ENCODE results near the gene MAP1LC3B2.

MAP1LC3B2 gene

GRCh38 chr12:116594325-116595038 lies 35.3 kb downstream of the MAP1LC3B2 start:
- no peak for DNase-seq (ENCODE audit: low read depth in 2 of 2)

GRCh38 chr12:116595186-116595585 lies 36.0 kb downstream of the MAP1LC3B2 start:
- DNase-seq (ENCODE audit: low read depth in 2 of 2), result no peak

GRCh38 chr12:116595672-116596071 lies 36.5 kb downstream of the MAP1LC3B2 start:
- DNase-seq (ENCODE audit: low read depth in 2 of 2), result no peak

DNA sequence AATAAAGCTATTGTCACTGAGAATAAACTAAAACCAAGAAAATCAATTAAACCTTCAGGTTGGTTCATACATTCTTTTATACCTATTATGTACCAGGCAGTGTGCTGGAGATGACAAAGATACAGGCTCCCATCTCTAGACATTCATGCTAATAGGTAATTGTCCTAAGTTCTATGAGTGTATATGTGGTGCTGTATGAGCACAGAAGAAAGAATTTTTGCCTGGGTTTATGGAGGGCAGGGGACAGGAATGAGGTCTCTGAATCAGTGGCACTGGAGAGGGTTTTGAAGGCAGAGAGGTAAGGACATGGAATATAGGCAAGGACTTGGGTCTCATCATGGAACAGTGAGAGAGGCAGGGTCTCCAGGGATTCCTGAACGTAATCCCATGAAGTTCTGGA lies 38.7 kb downstream of the MAP1LC3B2 start:
- DNase-seq (ENCODE audit: low read depth in 2 of 2), result no peak

GRCh38 chr12:116598311-116599284 lies 39.4 kb downstream of the MAP1LC3B2 start:
- no peak for DNase-seq (ENCODE audit: low read depth in 2 of 2)

DNA sequence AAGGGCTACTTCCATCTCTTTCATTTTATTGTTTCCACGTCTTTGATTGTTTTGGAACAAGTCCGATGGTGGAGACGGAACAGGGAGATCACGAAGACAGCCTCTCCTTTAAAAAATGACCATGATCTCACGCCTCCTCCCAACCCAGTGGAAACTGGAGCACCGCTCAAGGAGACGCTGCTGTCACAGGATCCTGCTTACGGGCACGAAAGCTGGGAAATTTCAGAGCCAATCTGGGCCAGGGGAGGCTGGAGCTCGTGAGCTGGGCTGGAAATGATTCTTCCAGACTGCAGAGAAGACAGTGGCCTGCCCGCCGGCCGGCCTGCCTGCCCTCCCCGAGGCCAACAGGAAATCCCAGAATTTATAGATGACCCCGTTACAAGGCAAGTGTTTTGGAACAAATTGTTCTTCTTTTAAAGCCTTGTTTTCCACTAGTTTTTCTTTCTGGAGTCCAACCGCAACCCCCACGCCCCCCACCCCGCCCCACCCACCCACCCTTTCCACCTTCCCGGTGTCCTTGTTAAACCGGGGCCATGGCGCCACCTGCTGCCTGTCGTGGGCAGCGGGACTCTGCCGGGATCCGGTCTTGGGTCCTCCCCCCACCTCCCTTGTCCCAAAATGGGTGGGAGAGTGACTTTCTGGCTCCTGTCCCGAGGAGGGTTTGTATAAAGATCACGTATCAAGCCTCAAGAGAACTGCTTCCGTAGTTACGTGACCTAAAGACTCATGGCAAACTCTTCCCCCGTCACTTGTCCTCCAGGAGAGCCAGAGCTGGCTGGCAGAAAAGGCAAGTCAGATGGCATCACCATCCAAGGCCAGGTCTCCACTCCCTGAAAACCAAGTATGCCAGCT lies 40.3 kb downstream of the MAP1LC3B2 start:
- DNase-seq (ENCODE audit: low read depth in 2 of 2), result peak; percentile 14 to 32

- DNase-seq (ENCODE audit: low read depth in 2 of 2), result no peak
Observed at GRCh38 chr12:116600959-116601918, 42.1 kb downstream of the MAP1LC3B2 start.

GRCh38 chr12:116601933-116602810 lies 43.0 kb downstream of the MAP1LC3B2 start:
- no peak for DNase-seq (ENCODE audit: low read depth in 2 of 2)

DNA sequence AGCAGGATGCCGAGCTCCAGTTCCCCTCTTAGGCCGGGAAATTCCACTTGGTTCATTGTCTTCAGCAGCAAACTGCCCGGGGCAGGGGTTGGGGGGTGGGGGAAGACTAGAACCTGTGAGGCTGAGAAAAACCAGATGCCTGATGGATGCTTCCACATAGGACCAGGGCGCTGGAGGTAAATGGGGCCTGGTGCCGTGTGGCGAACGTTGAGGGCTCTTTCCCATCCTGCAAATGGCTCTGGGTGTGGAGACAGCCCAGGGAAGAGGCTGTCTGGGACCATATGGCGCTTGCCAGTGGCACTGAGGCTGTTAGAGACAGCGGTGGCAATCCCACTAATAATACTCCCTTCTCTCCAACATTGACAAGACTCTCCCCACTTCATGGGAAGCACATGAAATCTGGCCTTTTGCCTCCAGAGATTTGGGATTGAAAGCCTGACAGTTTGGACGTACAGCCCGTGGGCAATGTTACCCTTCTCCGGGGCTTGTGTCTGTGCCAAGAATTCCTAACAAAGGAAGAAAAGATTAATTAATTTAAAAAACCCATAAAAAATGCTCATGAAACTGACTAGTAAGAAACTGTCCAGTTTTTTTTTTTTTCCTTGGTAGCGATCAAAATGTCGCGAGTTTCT lies 44.5 kb downstream of the MAP1LC3B2 start:
- no peak for DNase-seq (ENCODE audit: low read depth in 2 of 2)

GRCh38 chr12:116604178-116604895 lies 45.2 kb downstream of the MAP1LC3B2 start:
- DNase-seq (ENCODE audit: low read depth in 2 of 2), result no peak

GRCh38 chr12:116604951-116605641 lies 45.9 kb downstream of the MAP1LC3B2 start:
- no peak for DNase-seq (ENCODE audit: low read depth in 2 of 2)

GRCh38 chr12:116606397-116606796 lies 47.2 kb downstream of the MAP1LC3B2 start:
- DNase-seq (ENCODE audit: low read depth in 2 of 2), result no peak

GRCh38 chr12:116607039-116607438 lies 47.9 kb downstream of the MAP1LC3B2 start:
- no peak for DNase-seq (ENCODE audit: low read depth in 2 of 2)

- no peak for DNase-seq (ENCODE audit: low read depth in 2 of 2)
Observed at GRCh38 chr12:116609319-116610114, 50.3 kb downstream of the MAP1LC3B2 start.

- DNase-seq (ENCODE audit: low read depth in 2 of 2), result no peak
Observed at GRCh38 chr12:116610971-116611541, 51.9 kb downstream of the MAP1LC3B2 start.

DNA sequence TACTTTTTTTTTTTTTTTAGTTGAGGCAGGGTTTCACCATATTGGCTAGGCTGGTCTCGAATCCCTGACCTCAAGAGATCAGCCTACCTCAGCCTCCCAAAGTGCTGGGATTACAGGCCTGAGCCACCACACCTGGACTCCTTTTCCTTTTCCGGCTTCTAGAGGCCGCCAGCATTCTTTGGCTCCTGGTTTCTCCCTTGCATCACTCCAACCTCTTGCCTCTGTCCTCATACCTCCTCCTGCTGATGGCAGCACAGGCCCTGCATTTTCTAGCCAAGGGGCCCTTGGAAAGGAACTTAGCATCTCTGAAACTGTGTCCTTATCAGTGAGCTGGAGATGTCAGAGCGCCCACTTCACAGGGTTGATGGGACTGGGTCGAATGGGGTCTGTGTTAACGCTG lies 53.3 kb downstream of the MAP1LC3B2 start:
- no peak for DNase-seq (ENCODE audit: low read depth in 2 of 2)

DNA sequence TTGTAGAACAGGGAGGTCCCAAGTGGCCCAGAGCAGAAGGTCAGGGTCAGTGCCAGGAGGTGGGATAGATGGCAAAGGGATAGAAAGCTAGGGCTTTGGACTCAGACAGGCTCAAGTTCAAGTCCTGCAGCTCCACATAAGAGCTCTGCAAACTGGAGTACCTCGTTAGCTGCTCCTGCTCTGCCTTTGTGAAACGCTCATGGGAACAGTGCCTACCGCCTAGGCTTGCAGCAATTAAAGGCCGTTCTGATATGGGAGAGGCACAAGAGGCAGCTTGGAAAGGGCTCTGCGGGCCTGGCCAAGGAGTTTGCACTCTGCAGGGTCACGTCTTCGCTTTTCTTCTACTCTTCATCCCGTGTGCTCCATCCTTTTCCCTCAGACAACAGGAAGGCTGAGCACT lies 54.1 kb downstream of the MAP1LC3B2 start:
- DNase-seq (ENCODE audit: low read depth in 2 of 2), result no peak
